Esophagus muscularis mucosa (tissue), 4 donors: ENCODE measurements around the gene DIAPH1. TPM values are rescaled to one million over a fixed set of nuclear protein-coding genes. Genes with fewer than 3 reads are reported as not detected.
A peak's percentile ranks its signal among the peaks of the same experiment; 100 is the strongest.

ENCODE experiments used
- DNase-seq: peaks from one replicate; pipeline ENCODE4 v3.0.0-alpha.2; 2017; ENCODE audit errors: extremely low spot score
- H3K27ac ChIP-seq, 4 donors: fragments of 200-600 bp; sonication (generic); replicated peaks in 1 of 4; 1 replicate in 3 of 4; 2 replicates in 1 of 4; pipeline ENCODE4 v1.5.1; 2016 to 2019; ENCODE audit warnings: mild to moderate bottlenecking in 1 of 4
- H3K27me3 ChIP-seq, 4 donors: fragments of 200-600 bp; sonication (generic); one replicate each; pipeline versions ENCODE4 v1.5.1 to v1.6.0; 2016 to 2019
- H3K36me3 ChIP-seq, 4 donors: fragments of 200-600 bp; sonication (generic); one replicate each; pipeline ENCODE4 v1.5.1; 2016 to 2019
- H3K4me1 ChIP-seq, 4 donors: fragments of 200-600 bp; sonication (generic); one replicate each; pipeline ENCODE4 v1.5.1; 2016 to 2019
- H3K4me3 ChIP-seq, 4 donors: fragments of 200-600 bp; sonication (generic); 1 replicate in 2 of 4; 2 replicates in 2 of 4; pipeline ENCODE4 v1.5.1; 2016 to 2019; ENCODE audit warnings: mild to moderate bottlenecking in 4 of 4, moderate library complexity in 1 of 4
- H3K9me3 ChIP-seq, 4 donors: fragments of 200-600 bp; sonication (generic); 1 replicate in 3 of 4; 2 replicates in 1 of 4; pipeline ENCODE4 v1.5.1; 2016 to 2019
- EP300 ChIP-seq: sonication (generic); formaldehyde crosslinking; IDR thresholded peaks from one replicate; pipeline ENCODE4 v1.6.1; 2017; ENCODE audit warnings: antibody characterized with exemption
- POLR2A ChIP-seq: fragments of 450-650 bp; IDR thresholded peaks from one replicate; pipeline ENCODE4 v1.6.1; 2017; ENCODE audit warnings: antibody characterized with exemption, moderate library complexity, mild to moderate bottlenecking, low read depth
- POLR2AphosphoS5 ChIP-seq, 2 donors: sonication (generic); formaldehyde crosslinking; IDR thresholded peaks; one replicate each; pipeline ENCODE4 v1.6.1; 2017; ENCODE audit warnings: antibody characterized with exemption in 2 of 2
- WGBS: methylation state at CpG from one replicate; pipeline ENCODE4 v1.1.5; 2018; 5-methylcytosine and 5-hydroxymethylcytosine counted together
- intact Hi-C: fragments of 100-400 bp; cut with DNase I; formaldehyde crosslinking; loops from one replicate; pipeline ENCODE4 v1.15.1; 2023
- total RNA-seq, 4 donors: library from RNA; depleted of rRNA; stranded (reverse); fragments of >200 nt; gene quantifications; one replicate each; pipeline versions ENCODE4 v1.1.0 to v1.2.1, GENCODE V29; 2016
- TF ChIP-seq, protein P1 (sequence below), 3 experiments: fragments of 200-600 bp in 2 of 3; fragments of 450-650 bp in 1 of 3; sonication (generic) in 2 of 3; IDR thresholded peaks; one replicate each; pipeline ENCODE4 v1.5.1; 2017 to 2019; ENCODE audit warnings: antibody characterized with exemption in 3 of 3, mild to moderate bottlenecking in 2 of 3, moderate library complexity in 1 of 3

The DIAPH1 gene
- total RNA-seq, 4 donors from 2014 or later: 34.1 to 53.0 (median 45.9) TPM

DNA sequence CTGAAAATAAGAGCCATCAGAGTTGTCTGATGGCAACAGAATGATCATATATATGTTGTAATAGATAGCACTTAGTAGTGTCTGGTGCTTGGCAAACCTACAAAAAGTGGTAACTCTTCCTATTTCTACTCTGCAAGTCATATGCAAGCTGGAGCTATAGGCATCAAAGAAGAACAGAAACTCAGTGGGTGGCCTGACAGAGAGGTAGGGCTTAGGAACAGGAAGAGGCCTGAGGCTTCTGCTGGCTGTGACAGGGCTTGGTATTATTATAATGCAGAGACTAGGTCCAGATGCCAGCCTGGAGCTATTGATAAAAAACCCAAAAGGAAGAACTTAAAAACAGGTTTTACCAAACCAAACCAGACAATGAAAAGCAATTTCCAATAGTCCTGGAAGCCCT, 4.4 kb upstream of the DIAPH1 start:
- no peaks in the 10 kb centered on the region for H3K9me3 ChIP-seq
- TF ChIP-seq POLR2A (no peak), EP300 (no peak), POLR2AphosphoS5 (IDR thresholded peaks at IDR 0.05) (no peak)
- TF ChIP-seq, protein P1, sequence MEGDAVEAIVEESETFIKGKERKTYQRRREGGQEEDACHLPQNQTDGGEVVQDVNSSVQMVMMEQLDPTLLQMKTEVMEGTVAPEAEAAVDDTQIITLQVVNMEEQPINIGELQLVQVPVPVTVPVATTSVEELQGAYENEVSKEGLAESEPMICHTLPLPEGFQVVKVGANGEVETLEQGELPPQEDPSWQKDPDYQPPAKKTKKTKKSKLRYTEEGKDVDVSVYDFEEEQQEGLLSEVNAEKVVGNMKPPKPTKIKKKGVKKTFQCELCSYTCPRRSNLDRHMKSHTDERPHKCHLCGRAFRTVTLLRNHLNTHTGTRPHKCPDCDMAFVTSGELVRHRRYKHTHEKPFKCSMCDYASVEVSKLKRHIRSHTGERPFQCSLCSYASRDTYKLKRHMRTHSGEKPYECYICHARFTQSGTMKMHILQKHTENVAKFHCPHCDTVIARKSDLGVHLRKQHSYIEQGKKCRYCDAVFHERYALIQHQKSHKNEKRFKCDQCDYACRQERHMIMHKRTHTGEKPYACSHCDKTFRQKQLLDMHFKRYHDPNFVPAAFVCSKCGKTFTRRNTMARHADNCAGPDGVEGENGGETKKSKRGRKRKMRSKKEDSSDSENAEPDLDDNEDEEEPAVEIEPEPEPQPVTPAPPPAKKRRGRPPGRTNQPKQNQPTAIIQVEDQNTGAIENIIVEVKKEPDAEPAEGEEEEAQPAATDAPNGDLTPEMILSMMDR (IDR thresholded peaks at IDR 0.05): no peak
- no peak overlapping the region for H3K27ac ChIP-seq
- no peak overlapping the region for H3K4me3 ChIP-seq
- no peaks in the 10 kb centered on the region for H3K27me3 ChIP-seq
- H3K36me3 ChIP-seq: peaks cover 41 to 80% (median 73%) of the 10 kb centered on the region in 4 donors
- H3K4me1 ChIP-seq: peaks cover 3 to 10% (median 5%) of the 10 kb centered on the region in 4 donors
- intact Hi-C loops: no loop called here
- no peak for DNase-seq

DNA sequence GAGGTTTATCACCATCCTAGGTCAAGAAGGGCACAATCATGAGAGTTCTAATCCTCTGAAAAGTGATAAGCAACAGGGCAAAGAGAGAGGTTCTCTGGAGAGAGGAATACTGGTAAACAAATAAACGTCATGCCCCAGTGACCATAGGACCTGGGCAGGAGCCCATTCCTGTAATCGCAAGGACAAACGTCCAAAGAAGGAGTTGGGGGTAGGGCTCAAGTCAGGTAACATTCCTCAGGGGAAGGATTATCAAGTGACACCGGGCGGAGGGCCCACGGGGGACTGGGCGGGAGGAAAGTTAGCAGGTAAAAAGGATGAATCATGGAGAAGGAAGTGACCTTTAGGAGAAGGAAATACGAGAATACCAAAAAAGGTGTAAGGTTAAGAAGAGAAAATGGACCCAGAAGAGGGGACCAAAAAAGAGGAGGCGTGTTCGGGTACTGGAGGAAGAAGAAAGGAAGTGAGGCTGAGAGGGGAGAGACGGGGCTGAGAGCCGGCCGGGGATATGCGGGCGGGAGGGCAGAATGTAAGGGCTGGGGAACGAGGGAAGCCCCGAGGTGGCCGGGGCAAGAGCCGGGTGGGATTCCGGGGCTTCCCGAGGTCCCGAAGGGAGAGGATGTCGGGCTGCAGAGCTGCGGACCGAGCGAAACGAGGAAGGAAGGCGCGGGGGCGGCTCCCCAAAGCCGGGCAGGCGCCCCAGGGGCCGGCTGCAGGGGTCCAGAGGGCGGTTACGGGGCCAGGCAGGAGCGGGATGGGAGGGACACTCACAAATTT, 583 bp downstream of the DIAPH1 start:
- Histone ChIP-seq H3K27me3 (no peaks in the 10 kb centered on the region), H3K4me1 (peaks cover 24 to 36% (median 31%) of the 10 kb centered on the region in 4 donors), H3K27ac (peak overlapping the region; percentile 83 to 93 (median 91)), H3K4me3 (peak overlapping the region; percentile 75 to 93 (median 88)), H3K36me3 (peaks cover 10 to 32% (median 28%) of the 10 kb centered on the region in 4 donors), H3K9me3 (no peaks in the 10 kb centered on the region)
- under 1% methylated on average over 32 of the region's 36 CpGs for WGBS
- intact Hi-C loops: no loop called here
- no peak for TF ChIP-seq EP300
- no peak for TF ChIP-seq POLR2AphosphoS5 (IDR thresholded peaks at IDR 0.05)
- TF ChIP-seq POLR2A: no peak
- TF ChIP-seq, protein P1 (IDR thresholded peaks at IDR 0.05): no peak
- no peak for DNase-seq

DNA sequence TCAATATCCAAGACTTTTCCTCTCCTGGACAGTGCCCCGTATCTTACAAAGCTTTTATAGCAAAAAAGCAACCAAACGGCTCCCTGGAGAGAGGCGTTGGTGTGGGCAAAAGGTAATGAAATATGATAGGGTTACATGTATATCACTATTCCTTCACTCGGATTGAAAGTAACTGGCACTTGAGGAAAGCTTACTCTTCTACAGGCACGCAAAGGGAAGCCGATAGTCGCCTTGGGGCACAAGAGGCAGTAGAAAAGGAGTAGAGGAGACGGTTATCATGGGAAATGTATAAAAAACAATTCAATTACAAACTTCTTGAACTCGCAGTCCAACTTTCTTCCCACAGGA, 1.1 kb downstream of the DIAPH1 start:
- Histone ChIP-seq H3K4me3 (peak overlapping the region; percentile 75 to 93 (median 88)), H3K27me3 (no peaks in the 10 kb centered on the region), H3K9me3 (no peaks in the 10 kb centered on the region), H3K4me1 (peaks cover 27 to 36% (median 31%) of the 10 kb centered on the region in 4 donors), H3K36me3 (peaks cover 10 to 26% (median 22%) of the 10 kb centered on the region in 4 donors), H3K27ac (peak overlapping the region; percentile 83 to 93 (median 91))
- no peak for DNase-seq
- no peak for TF ChIP-seq POLR2AphosphoS5 (IDR thresholded peaks at IDR 0.05)
- TF ChIP-seq EP300: no peak
- TF ChIP-seq, protein P1 (IDR thresholded peaks at IDR 0.05): no peak
- no peak for TF ChIP-seq POLR2A
- WGBS: 22% methylated on average over 9 of the region's 9 CpGs
- intact Hi-C loops: no loop called here

DNA sequence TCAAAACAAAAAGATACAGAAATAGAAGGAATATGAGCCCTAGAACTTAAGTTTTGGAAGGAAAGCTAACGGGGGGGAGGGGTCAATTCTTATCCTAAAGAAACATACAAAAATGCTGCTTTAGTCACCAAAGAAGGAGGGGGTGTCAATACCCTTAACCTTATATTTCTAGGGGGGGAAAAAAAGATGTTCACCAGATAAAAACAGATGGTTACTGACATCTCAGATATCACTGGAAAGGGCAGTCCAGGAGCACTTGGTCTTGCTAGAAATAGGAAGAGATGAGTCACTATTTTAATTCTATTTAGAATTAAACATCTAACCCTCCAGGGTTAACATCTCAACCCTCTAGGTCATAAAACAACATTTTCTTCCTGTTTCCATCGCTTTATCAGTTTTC, 1.7 kb downstream of the DIAPH1 start:
- peaks cover 27 to 36% (median 31%) of the 10 kb centered on the region in 4 donors for H3K4me1 ChIP-seq
- H3K4me3 ChIP-seq: peak overlapping the region in 3 of 4 donors; percentile 84 to 93 (median 91)
- no peaks in the 10 kb centered on the region for H3K9me3 ChIP-seq
- H3K36me3 ChIP-seq: peaks cover 10 to 21% (median 17%) of the 10 kb centered on the region in 4 donors
- peak overlapping the region; percentile 83 to 93 (median 91) for H3K27ac ChIP-seq
- TF ChIP-seq, protein P1 (IDR thresholded peaks at IDR 0.05): no peak
- no peak for TF ChIP-seq POLR2A
- TF ChIP-seq POLR2AphosphoS5 (IDR thresholded peaks at IDR 0.05): no peak
- TF ChIP-seq EP300: no peak
- no peak for DNase-seq
- intact Hi-C loops: no loop called here
- 50% methylated on average over 2 of the region's 2 CpGs for WGBS
- no peaks in the 10 kb centered on the region for H3K27me3 ChIP-seq
